Activated CD8-positive, alpha-beta T cell treated with anti-CD3 and anti-CD28 coated beads for 36 hours (primary cell): ENCODE data around the gene DGKB. TPM values are rescaled to one million over a fixed set of nuclear protein-coding genes. Genes with fewer than 3 reads are reported as not detected.

Experiments used
- ATAC-seq: fragments of 200-7000 bp; cut with Tn5 transposase; one replicate; pipeline ENCODE4 v1.10.0; 2021; ENCODE audit warnings: mild to moderate bottlenecking, moderate library complexity
- CTCF ChIA-PET: fragments of 350-600 bp; sonication (Branson Sonifier 250); formaldehyde crosslinking; loops from one replicate; lab custom pipeline; 2021; ENCODE audit warnings: antibody characterized with exemption; lab: Charles Lee
- POLR2A ChIA-PET: fragments of 350-600 bp; sonication (Branson Sonifier 250); formaldehyde crosslinking; loops from one replicate; lab custom pipeline; 2021; ENCODE audit warnings: antibody characterized with exemption; lab: Charles Lee
- DNase-seq: peaks from one replicate; pipeline ENCODE4 v3.0.0-alpha.2; 2020
- H3K27ac Mint-ChIP-seq: one replicate; pipeline ENCODE4 v1.8.0; 2021; ENCODE audit warnings: mild to moderate bottlenecking, mixed read lengths
- H3K27me3 Mint-ChIP-seq: one replicate; pipeline ENCODE4 v1.8.0; 2021; ENCODE audit warnings: mixed read lengths
- H3K36me3 Mint-ChIP-seq: one replicate; pipeline ENCODE4 v1.8.0; 2021; ENCODE audit warnings: low read depth, mixed read lengths
- H3K4me1 Mint-ChIP-seq: one replicate; pipeline ENCODE4 v1.8.0; 2021; ENCODE audit warnings: low read depth, mixed read lengths
- H3K4me3 Mint-ChIP-seq: one replicate; pipeline ENCODE4 v1.8.0; 2021; ENCODE audit warnings: mild to moderate bottlenecking, moderate library complexity, mixed read lengths
- H3K9me3 Mint-ChIP-seq: one replicate; pipeline ENCODE4 v1.8.0; 2021; ENCODE audit warnings: mixed read lengths
- intact Hi-C: fragments of 100-400 bp; cut with micrococcal nuclease; formaldehyde crosslinking; loops from one replicate; pipeline ENCODE4 v1.10.0; 2022
- total RNA-seq, 2 experiments: library from RNA; stranded (reverse); gene quantifications; one replicate each; pipeline ENCODE4 v1.2.3, GENCODE V29; 2021
- TF ChIP-seq, protein P1 (sequence below): fragments of 200-600 bp; IDR thresholded peaks from one replicate; pipeline ENCODE4 v1.8.0; 2022; ENCODE audit warnings: antibody characterized with exemption, mild to moderate bottlenecking

The DGKB gene
- total RNA-seq, 2 experiments from 2014 or later, result not detected

GRCh38 chr7:14639801-14640200 lies 262.8 kb downstream of the DGKB start:
- no peak for ATAC-seq
- intact Hi-C loops, result no loop called here
- TF ChIP-seq, protein P1, sequence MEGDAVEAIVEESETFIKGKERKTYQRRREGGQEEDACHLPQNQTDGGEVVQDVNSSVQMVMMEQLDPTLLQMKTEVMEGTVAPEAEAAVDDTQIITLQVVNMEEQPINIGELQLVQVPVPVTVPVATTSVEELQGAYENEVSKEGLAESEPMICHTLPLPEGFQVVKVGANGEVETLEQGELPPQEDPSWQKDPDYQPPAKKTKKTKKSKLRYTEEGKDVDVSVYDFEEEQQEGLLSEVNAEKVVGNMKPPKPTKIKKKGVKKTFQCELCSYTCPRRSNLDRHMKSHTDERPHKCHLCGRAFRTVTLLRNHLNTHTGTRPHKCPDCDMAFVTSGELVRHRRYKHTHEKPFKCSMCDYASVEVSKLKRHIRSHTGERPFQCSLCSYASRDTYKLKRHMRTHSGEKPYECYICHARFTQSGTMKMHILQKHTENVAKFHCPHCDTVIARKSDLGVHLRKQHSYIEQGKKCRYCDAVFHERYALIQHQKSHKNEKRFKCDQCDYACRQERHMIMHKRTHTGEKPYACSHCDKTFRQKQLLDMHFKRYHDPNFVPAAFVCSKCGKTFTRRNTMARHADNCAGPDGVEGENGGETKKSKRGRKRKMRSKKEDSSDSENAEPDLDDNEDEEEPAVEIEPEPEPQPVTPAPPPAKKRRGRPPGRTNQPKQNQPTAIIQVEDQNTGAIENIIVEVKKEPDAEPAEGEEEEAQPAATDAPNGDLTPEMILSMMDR, result no peak
- H3K9me3 Mint-ChIP-seq, result peaks cover 10% of the 10 kb centered on the region
- ChIA-PET CTCF (no interaction called here), POLR2A (no interaction called here)
- no peaks in the 10 kb centered on the region for H3K36me3 Mint-ChIP-seq
- no peak for DNase-seq
- H3K4me1 Mint-ChIP-seq, result no peaks in the 10 kb centered on the region
- H3K27me3 Mint-ChIP-seq, result no peaks in the 10 kb centered on the region
- H3K27ac Mint-ChIP-seq, result no peak overlapping the region
- no peak overlapping the region for H3K4me3 Mint-ChIP-seq

GRCh38 chr7:14639329-14639728 lies 263.2 kb downstream of the DGKB start:
- H3K27me3 Mint-ChIP-seq, result no peaks in the 10 kb centered on the region
- no peaks in the 10 kb centered on the region for H3K36me3 Mint-ChIP-seq
- CTCF ChIA-PET, result no interaction called here
- no peaks in the 10 kb centered on the region for H3K4me1 Mint-ChIP-seq
- TF ChIP-seq, protein P1, result no peak
- intact Hi-C loops, result no loop called here
- DNase-seq (no peak), ATAC-seq (no peak)
- no peak overlapping the region for H3K4me3 Mint-ChIP-seq
- POLR2A ChIA-PET, result no interaction called here
- H3K27ac Mint-ChIP-seq, result no peak overlapping the region
- peaks cover 10% of the 10 kb centered on the region for H3K9me3 Mint-ChIP-seq

DNA sequence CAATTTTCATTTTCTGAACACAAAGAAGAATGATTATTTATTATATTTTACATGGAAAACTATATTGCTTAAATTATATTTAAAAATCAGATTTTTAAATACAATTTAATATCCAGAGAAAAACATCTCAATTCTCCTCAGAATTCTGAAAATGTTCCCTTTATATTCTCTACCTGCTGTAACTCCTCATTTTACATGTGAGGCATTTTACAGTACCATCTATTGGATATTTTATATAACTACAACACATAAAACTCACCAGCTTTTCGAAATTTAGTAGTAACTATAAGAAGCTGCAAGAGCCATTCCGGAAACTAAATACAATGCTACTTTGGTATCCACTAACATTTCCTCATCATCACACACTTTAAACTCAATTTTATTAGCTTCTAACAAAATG lies 264.6 kb downstream of the DGKB start:
- Mint-ChIP-seq H3K36me3 (no peaks in the 10 kb centered on the region), H3K27ac (no peak overlapping the region), H3K4me1 (no peaks in the 10 kb centered on the region), H3K4me3 (no peak overlapping the region), H3K9me3 (peaks cover 2% of the 10 kb centered on the region), H3K27me3 (no peaks in the 10 kb centered on the region)
- intact Hi-C loops, result no loop called here
- ATAC-seq (no peak), DNase-seq (no peak)
- CTCF ChIA-PET, result no interaction called here
- TF ChIP-seq, protein P1, result no peak
- POLR2A ChIA-PET, result no interaction called here

DNA sequence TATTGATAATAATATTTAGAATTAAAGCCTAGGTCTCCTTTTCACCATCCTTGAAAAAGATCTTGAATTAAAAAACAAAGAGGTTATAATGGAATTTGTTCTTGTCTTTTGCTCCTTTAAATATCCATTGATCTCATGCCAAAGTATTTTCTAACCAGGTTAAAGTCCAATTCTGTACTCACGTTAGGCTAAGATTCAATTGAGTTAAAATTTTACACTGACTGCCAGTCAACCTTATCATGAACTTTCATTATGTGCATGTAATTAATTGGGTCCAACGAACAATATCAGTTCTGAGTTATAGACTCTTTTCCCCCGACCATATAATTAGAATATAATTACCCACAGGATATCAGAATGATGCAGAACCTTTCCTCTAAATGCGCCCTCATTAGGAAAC lies 266.6 kb downstream of the DGKB start:
- ChIA-PET CTCF (no interaction called here), POLR2A (no interaction called here)
- TF ChIP-seq, protein P1, result no peak
- no peaks in the 10 kb centered on the region for H3K36me3 Mint-ChIP-seq
- no peak overlapping the region for H3K27ac Mint-ChIP-seq
- no peaks in the 10 kb centered on the region for H3K4me1 Mint-ChIP-seq
- intact Hi-C loops, result no loop called here
- DNase-seq, result no peak
- no peaks in the 10 kb centered on the region for H3K9me3 Mint-ChIP-seq
- no peak for ATAC-seq
- H3K4me3 Mint-ChIP-seq, result no peak overlapping the region
- no peaks in the 10 kb centered on the region for H3K27me3 Mint-ChIP-seq

DNA sequence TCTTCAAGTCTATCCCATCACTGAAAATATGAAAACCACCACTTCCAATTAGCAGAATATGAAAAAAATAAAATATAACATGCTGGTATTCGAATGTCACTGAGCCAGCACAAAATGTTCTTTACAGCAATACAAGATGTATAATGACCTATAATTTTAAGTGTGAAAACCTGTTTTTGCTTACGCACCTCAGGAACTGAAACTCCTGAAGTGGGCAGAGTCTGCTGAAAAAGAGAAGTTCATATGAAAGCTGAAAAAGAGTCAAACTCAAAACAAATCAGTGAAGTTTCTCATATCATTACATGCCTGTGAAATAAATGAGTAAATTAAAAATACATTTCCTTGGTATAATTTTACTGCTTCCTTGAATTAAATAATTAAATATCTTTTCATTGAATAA lies 272.5 kb downstream of the DGKB start:
- CTCF ChIA-PET, result no interaction called here
- no peak overlapping the region for H3K27ac Mint-ChIP-seq
- no peaks in the 10 kb centered on the region for H3K36me3 Mint-ChIP-seq
- intact Hi-C loops, result no loop called here
- ATAC-seq (no peak), DNase-seq (no peak)
- POLR2A ChIA-PET, result no interaction called here
- H3K4me1 Mint-ChIP-seq, result no peaks in the 10 kb centered on the region
- no peaks in the 10 kb centered on the region for H3K27me3 Mint-ChIP-seq
- H3K9me3 Mint-ChIP-seq, result no peaks in the 10 kb centered on the region
- TF ChIP-seq, protein P1, result no peak
- H3K4me3 Mint-ChIP-seq, result no peak overlapping the region
